ENCODE measurements around the gene RGS6. TPM values are rescaled to one million over a fixed set of nuclear protein-coding genes. Genes with fewer than 3 reads are reported as not detected.

The RGS6 gene
- total RNA-seq, 1 experiment from 2014 or later: not detected

- ChIA-PET CTCF (no interaction called here), POLR2A (interaction anchor here (1.2 kb wide), 1 partner anchor 8 kb away, joined by 3 read pairs; no protein-coding TSS in a partner anchor)
- no TSS peak for BruUV-seq (replicated peaks)
- intact Hi-C loops (cut with micrococcal nuclease): no loop called here
- TF ChIP-seq, protein P1, sequence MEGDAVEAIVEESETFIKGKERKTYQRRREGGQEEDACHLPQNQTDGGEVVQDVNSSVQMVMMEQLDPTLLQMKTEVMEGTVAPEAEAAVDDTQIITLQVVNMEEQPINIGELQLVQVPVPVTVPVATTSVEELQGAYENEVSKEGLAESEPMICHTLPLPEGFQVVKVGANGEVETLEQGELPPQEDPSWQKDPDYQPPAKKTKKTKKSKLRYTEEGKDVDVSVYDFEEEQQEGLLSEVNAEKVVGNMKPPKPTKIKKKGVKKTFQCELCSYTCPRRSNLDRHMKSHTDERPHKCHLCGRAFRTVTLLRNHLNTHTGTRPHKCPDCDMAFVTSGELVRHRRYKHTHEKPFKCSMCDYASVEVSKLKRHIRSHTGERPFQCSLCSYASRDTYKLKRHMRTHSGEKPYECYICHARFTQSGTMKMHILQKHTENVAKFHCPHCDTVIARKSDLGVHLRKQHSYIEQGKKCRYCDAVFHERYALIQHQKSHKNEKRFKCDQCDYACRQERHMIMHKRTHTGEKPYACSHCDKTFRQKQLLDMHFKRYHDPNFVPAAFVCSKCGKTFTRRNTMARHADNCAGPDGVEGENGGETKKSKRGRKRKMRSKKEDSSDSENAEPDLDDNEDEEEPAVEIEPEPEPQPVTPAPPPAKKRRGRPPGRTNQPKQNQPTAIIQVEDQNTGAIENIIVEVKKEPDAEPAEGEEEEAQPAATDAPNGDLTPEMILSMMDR (IDR thresholded peaks at IDR 0.05; ENCODE audit: unreplicated experiment): no peak
- peak; percentile 19 for DNase-seq (ENCODE audit: unreplicated experiment)
- no peaks in the 10 kb centered on the region for H3K36me3 Mint-ChIP-seq (ENCODE audit: insufficient read depth, unreplicated experiment)
- H3K27me3 Mint-ChIP-seq (ENCODE audit: insufficient read depth, unreplicated experiment): peaks cover 25% of the 10 kb centered on the region
- H3K4me1 Mint-ChIP-seq (ENCODE audit: insufficient read depth, unreplicated experiment): no peaks in the 10 kb centered on the region
- H3K9me3 Mint-ChIP-seq (ENCODE audit: unreplicated experiment): peaks cover 10% of the 10 kb centered on the region
- H3K4me3 Mint-ChIP-seq (ENCODE audit: unreplicated experiment): no peak overlapping the region
- H3K27ac Mint-ChIP-seq (ENCODE audit: low read depth, unreplicated experiment): no peak overlapping the region
These were observed 101.1 kb downstream of the RGS6 start for GRCh38 chr14:72033365-72033764.

DNA sequence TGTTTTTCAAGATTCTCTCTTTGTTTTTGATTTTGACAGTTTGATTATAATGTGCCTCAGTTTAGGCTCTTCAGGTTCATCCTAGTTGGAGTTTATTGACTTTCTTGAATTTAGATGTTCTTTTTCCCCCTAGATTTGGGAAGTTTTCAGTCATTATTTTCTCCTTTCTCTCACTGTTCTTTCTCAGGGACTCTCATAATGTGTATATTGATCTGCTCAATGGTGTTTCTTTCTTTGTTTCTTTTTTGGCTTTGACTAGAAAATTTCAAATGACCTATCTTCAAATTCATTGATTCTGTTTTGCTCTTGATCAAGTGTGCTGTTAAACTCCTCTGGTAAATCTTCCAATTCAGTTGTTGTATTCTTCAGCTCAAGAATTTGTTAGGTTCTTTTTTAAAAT, 108.3 kb downstream of the RGS6 start:
- Mint-ChIP-seq H3K27me3 (ENCODE audit: insufficient read depth, unreplicated experiment) (peaks cover 63% of the 10 kb centered on the region), H3K4me3 (ENCODE audit: unreplicated experiment) (no peak overlapping the region), H3K4me1 (ENCODE audit: insufficient read depth, unreplicated experiment) (no peaks in the 10 kb centered on the region), H3K36me3 (ENCODE audit: insufficient read depth, unreplicated experiment) (no peaks in the 10 kb centered on the region), H3K27ac (ENCODE audit: low read depth, unreplicated experiment) (no peak overlapping the region), H3K9me3 (ENCODE audit: unreplicated experiment) (no peaks in the 10 kb centered on the region)
- BruUV-seq (replicated peaks): no TSS peak
- intact Hi-C loops (cut with micrococcal nuclease): no loop called here
- ChIA-PET POLR2A (interaction anchor here (0.6 to 1.6 kb wide), 3 partner anchors 16 to 1097 kb away, joined by 3 to 4 read pairs (median 3); no protein-coding TSS in a partner anchor), CTCF (interaction anchor here (0.7 kb wide), 1 partner anchor 176 kb away, joined by 3 read pairs; no protein-coding TSS in a partner anchor)
- DNase-seq (ENCODE audit: unreplicated experiment): no peak
- TF ChIP-seq, protein P1 (IDR thresholded peaks at IDR 0.05; ENCODE audit: unreplicated experiment): no peak

- H3K36me3 Mint-ChIP-seq (ENCODE audit: insufficient read depth, unreplicated experiment): no peaks in the 10 kb centered on the region
- H3K9me3 Mint-ChIP-seq (ENCODE audit: unreplicated experiment): no peaks in the 10 kb centered on the region
- TF ChIP-seq, protein P1 (IDR thresholded peaks at IDR 0.05; ENCODE audit: unreplicated experiment): no peak
- peaks cover 54% of the 10 kb centered on the region for H3K27me3 Mint-ChIP-seq (ENCODE audit: insufficient read depth, unreplicated experiment)
- no peak overlapping the region for H3K27ac Mint-ChIP-seq (ENCODE audit: low read depth, unreplicated experiment)
- no TSS peak for BruUV-seq (replicated peaks)
- ChIA-PET POLR2A (no interaction called here), CTCF (no interaction called here)
- intact Hi-C loops (cut with micrococcal nuclease): no loop called here
- DNase-seq (ENCODE audit: unreplicated experiment): no peak
- H3K4me1 Mint-ChIP-seq (ENCODE audit: insufficient read depth, unreplicated experiment): no peaks in the 10 kb centered on the region
- H3K4me3 Mint-ChIP-seq (ENCODE audit: unreplicated experiment): no peak overlapping the region
These were observed 113.0 kb downstream of the RGS6 start for GRCh38 chr14:72045271-72045670.

GRCh38 chr14:72045885-72046284, 113.7 kb downstream of the RGS6 start:
- no peak overlapping the region for H3K27ac Mint-ChIP-seq (ENCODE audit: low read depth, unreplicated experiment)
- H3K4me3 Mint-ChIP-seq (ENCODE audit: unreplicated experiment): no peak overlapping the region
- intact Hi-C loops (cut with micrococcal nuclease): no loop called here
- TF ChIP-seq, protein P1 (IDR thresholded peaks at IDR 0.05; ENCODE audit: unreplicated experiment): no peak
- H3K9me3 Mint-ChIP-seq (ENCODE audit: unreplicated experiment): no peaks in the 10 kb centered on the region
- no peaks in the 10 kb centered on the region for H3K36me3 Mint-ChIP-seq (ENCODE audit: insufficient read depth, unreplicated experiment)
- H3K27me3 Mint-ChIP-seq (ENCODE audit: insufficient read depth, unreplicated experiment): peaks cover 48% of the 10 kb centered on the region
- H3K4me1 Mint-ChIP-seq (ENCODE audit: insufficient read depth, unreplicated experiment): no peaks in the 10 kb centered on the region
- no peak for DNase-seq (ENCODE audit: unreplicated experiment)
- POLR2A ChIA-PET: no interaction called here
- CTCF ChIA-PET: no interaction called here
- no TSS peak for BruUV-seq (replicated peaks)

Data from MCF 10A (cell line).